ENCODE results near the gene HNF1B. TPM values are rescaled to one million over a fixed set of nuclear protein-coding genes. Genes with fewer than 3 reads are reported as not detected.

HNF1B gene
- total RNA-seq, 4 donors from 2014 or later, result not detected

DNA sequence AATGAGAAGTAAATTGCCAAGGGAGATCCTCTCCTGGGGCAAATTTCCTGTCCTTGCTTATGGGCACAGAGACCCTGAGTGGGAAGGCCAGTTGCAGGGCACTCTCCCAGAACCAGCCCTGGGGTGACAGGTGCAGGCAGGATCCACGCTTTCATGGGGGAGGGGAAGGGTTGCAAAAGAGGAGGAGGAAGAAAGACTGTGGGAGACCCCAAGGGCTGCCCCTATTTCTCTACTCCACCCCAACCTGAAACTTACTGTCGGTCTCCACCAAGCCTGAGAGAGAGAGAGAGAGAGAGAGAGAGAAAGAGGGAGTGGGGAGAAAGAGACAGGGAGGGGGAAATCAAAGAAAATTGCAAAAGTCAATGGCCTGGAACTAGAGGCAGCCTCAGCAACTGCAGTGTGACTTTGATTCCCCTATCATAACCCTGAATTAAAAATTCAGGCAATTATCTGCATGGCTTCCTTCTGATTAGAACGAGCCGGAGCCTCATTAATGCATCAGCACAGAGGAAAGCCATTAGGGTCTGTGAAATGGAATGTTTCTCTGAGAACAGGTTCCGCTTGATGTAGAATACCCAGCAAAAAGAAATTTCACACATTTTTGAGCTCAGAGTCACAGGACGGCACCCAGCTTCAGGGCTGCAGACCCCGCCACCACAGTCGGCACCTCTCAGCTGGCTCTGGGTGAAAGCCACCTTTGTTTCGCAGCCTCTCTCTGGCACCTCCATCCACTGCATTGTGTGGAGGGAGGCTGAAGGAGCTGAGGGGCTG is 45.1 kb upstream of the HNF1B start:
- Histone ChIP-seq H3K27ac (no peak overlapping the region), H3K9me3 (no peaks in the 10 kb centered on the region), H3K4me1 (no peaks in the 10 kb centered on the region), H3K36me3 (no peaks in the 10 kb centered on the region), H3K27me3 (peaks cover 15 to 37% (median 26%) of the 10 kb centered on the region in 3 donors), H3K4me3 (no peak overlapping the region)
- DNase-seq (no peak), ATAC-seq (no peak)
- intact Hi-C loops (cut with DNase I; ENCODE audit: low total_unique reads), result no loop called here
- TF ChIP-seq, protein P1, sequence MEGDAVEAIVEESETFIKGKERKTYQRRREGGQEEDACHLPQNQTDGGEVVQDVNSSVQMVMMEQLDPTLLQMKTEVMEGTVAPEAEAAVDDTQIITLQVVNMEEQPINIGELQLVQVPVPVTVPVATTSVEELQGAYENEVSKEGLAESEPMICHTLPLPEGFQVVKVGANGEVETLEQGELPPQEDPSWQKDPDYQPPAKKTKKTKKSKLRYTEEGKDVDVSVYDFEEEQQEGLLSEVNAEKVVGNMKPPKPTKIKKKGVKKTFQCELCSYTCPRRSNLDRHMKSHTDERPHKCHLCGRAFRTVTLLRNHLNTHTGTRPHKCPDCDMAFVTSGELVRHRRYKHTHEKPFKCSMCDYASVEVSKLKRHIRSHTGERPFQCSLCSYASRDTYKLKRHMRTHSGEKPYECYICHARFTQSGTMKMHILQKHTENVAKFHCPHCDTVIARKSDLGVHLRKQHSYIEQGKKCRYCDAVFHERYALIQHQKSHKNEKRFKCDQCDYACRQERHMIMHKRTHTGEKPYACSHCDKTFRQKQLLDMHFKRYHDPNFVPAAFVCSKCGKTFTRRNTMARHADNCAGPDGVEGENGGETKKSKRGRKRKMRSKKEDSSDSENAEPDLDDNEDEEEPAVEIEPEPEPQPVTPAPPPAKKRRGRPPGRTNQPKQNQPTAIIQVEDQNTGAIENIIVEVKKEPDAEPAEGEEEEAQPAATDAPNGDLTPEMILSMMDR (IDR thresholded peaks at IDR 0.05 in 4 of 5, conservative IDR thresholded peaks at IDR 0.05 in 1 of 5), result no peak
- TF ChIP-seq POLR2A (IDR thresholded peaks at IDR 0.05), result no peak
- in situ Hi-C loops (cut with MboI; ENCODE audit: low sequenced_read_pairs in 4 of 4), result no loop called here

DNA sequence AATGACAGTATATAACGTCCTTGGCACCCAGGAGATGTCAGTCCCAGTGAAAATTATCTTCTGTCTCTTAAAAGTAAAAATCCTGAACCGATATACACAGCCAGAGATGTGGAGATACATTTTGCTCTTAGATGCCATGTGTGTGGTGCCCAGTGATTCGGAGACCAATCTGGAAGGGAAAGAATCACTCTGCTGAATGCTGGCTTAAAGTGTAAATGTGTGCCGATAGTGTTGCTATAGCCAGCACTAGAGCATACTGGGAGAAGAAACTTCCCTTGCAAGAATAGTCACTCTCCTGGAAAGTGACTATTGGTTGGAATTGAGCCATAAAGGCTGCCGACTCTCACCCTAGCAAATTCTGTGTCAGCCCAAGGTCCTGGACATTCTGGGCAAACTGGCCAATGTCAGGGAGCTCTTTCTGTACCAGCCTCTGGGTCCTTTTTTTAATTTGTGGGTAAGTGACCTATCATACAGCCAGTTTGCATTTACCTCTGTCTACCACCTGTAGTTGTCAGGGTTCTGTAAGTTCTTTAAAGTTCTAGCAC is 44.2 kb upstream of the HNF1B start:
- Histone ChIP-seq H3K4me1 (no peaks in the 10 kb centered on the region), H3K4me3 (no peak overlapping the region), H3K36me3 (no peaks in the 10 kb centered on the region), H3K9me3 (no peaks in the 10 kb centered on the region), H3K27me3 (peaks cover 15 to 37% (median 26%) of the 10 kb centered on the region in 3 donors), H3K27ac (no peak overlapping the region)
- ATAC-seq (no peak), DNase-seq (no peak)
- TF ChIP-seq POLR2A (IDR thresholded peaks at IDR 0.05), result no peak
- TF ChIP-seq, protein P1 (IDR thresholded peaks at IDR 0.05 in 4 of 5, conservative IDR thresholded peaks at IDR 0.05 in 1 of 5), result no peak
- intact Hi-C loops (cut with DNase I; ENCODE audit: low total_unique reads), result no loop called here
- in situ Hi-C loops (cut with MboI; ENCODE audit: low sequenced_read_pairs in 4 of 4), result no loop called here

DNA sequence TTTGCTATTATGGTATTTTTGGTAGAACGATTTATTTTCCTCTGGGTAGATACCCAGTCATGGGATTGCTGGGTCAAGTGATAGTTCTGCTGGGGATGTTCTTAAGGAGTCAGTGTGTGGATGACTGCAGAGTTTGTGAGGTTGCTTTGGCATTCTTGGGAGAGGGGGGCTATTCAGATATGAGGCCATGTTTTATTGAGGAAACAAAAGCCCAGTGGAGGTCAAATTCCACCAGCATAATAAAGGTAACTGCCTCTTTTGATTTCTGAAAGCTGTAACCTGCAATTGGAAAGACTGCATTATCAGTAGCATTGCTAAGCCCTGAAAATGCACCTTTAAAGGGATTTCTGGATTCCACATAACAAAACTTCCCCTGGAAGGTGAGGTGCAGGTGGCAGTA is 43.7 kb upstream of the HNF1B start:
- ATAC-seq, result no peak
- Histone ChIP-seq H3K27me3 (peaks cover 15 to 37% (median 26%) of the 10 kb centered on the region in 3 donors), H3K27ac (no peak overlapping the region), H3K4me1 (no peaks in the 10 kb centered on the region), H3K9me3 (no peaks in the 10 kb centered on the region), H3K36me3 (no peaks in the 10 kb centered on the region), H3K4me3 (no peak overlapping the region)
- TF ChIP-seq, protein P1 (IDR thresholded peaks at IDR 0.05 in 4 of 5, conservative IDR thresholded peaks at IDR 0.05 in 1 of 5), result no peak
- TF ChIP-seq POLR2A (IDR thresholded peaks at IDR 0.05), result no peak
- in situ Hi-C loops (cut with MboI; ENCODE audit: low sequenced_read_pairs in 4 of 4), result no loop called here
- intact Hi-C loops (cut with DNase I; ENCODE audit: low total_unique reads), result no loop called here
- DNase-seq, result no peak

DNA sequence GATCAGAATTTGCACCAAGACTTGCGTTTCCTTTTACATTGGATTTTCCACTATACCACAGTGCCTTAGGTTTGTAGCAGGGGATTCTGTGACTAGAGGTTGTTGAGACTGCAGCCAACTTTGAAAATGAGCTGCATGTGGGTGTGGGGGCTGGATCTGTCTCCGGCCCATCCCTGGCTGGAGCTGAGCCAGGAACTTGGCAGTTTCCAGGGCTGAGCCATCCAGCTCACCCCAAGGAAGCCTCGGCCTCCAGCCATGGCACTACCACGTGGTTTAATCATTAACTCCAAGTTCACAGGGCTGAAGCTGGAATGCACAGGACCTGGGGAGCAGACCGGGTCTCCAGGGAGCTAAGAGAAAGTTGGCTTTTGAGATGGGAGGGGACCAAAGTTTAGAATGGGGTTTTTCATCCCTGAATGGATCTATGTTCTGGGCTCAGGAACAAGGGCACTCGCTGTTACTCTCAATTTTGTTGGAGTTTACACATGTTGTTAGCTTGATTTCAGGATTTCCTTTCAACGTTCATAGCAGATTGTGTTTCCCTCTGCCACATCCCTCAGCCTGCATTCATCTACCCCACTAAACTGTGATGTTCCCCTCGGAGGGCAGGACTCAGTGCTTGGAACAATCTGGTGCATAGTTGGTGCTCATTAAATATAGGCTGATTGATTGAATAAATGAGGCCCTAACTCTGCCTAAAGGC is 42.3 kb upstream of the HNF1B start:
- intact Hi-C loops (cut with DNase I; ENCODE audit: low total_unique reads), result no loop called here
- no peak overlapping the region for H3K4me3 ChIP-seq
- no peaks in the 10 kb centered on the region for H3K9me3 ChIP-seq
- peaks cover 15 to 37% (median 26%) of the 10 kb centered on the region in 3 donors for H3K27me3 ChIP-seq
- H3K27ac ChIP-seq, result no peak overlapping the region
- in situ Hi-C loops (cut with MboI; ENCODE audit: low sequenced_read_pairs in 4 of 4), result no loop called here
- no peaks in the 10 kb centered on the region for H3K4me1 ChIP-seq
- ATAC-seq (no peak), DNase-seq (no peak)
- no peaks in the 10 kb centered on the region for H3K36me3 ChIP-seq
- TF ChIP-seq POLR2A (IDR thresholded peaks at IDR 0.05), result no peak
- TF ChIP-seq, protein P1 (IDR thresholded peaks at IDR 0.05 in 4 of 5, conservative IDR thresholded peaks at IDR 0.05 in 1 of 5), result no peak

Data from gastrocnemius medialis (tissue), 4 donors.